IPS-11a (cell line): ENCODE data around the gene MAOA.
"Not testable (repeated sequence)": the region's sequence is repeated elsewhere in the genome, so short reads cannot be mapped to it uniquely, and the experiment has no call there.

ENCODE experiments used
- H3K4me3 ChIP-seq: one replicate; pipeline ENCODE4 v1.5.1; 2013; ENCODE audit warnings: low read depth, low read length, control low read depth

MAOA gene

DNA sequence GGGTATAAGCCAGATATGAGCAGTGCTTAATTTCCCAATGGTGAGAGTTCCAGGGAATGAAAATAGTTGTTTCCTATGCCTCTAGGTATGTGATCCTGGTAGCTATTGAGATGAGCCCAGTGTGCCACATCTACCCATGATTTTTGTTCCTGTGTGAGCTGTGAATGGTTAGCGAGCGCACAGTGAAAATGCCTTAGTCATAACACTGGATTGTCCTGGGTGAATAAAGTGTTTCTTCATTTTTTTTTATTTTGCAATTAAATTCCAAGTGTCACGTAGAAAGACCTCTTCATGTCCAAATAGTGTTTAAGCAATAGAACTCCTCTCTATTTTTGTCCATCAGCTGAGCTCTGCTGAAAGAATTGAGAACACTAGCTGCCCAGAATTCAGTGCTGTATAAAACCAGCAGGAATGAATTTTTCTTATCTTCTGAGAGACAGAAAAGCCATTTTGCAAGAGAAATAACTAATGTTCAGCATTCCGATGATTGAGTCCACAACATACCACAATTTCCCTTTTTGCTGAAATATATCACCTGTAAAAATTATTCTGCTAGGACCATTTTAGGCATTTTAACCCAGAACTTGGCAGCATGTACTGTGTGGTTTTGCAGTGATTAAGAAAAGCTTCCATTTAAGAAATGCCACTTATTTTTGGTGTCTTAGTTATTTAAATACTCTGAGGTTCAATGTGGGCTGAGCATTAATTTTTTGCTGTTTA lies 5.6 kb downstream of the MAOA start:
- no peak overlapping the region for H3K4me3 ChIP-seq

DNA sequence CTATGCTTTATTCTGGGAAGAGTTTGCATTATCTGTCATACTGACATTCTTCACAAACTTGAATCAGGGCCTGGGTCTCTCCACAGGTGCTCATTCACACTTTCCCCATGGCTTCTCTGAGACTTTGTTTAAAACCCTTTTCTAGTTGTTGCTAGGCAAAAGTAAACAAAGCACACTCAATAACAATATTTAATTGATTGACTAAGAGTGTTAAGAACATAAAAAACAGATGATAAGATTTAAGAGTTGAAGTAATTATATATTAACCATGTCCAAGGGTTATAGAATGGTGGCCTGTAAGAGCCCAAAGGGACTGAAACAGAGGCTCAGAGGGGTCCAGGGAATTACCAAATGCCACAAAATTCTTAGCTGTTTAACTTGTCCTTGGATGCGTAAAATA lies 7.1 kb downstream of the MAOA start:
- H3K4me3 ChIP-seq: no peak overlapping the region

DNA sequence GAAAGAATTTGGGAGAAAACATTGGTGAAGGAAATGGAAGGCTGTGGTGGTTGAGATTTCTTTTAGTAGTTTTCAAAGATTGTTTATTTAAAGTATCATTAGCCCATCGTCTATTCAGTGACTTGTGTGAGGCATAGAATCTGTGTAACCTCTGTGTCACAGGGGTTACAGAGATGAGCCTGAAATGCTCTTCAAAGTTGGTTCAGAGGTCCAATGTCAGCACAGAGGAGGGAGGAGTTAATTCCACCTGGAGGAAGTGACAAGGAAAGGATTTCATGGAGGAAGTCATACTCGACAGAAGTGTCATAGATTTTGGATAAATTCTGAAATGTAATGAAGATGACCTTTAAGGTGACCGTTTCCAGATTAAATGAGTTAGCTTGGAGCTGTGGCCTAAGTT lies 8.2 kb downstream of the MAOA start:
- H3K4me3 ChIP-seq: no peak overlapping the region

DNA sequence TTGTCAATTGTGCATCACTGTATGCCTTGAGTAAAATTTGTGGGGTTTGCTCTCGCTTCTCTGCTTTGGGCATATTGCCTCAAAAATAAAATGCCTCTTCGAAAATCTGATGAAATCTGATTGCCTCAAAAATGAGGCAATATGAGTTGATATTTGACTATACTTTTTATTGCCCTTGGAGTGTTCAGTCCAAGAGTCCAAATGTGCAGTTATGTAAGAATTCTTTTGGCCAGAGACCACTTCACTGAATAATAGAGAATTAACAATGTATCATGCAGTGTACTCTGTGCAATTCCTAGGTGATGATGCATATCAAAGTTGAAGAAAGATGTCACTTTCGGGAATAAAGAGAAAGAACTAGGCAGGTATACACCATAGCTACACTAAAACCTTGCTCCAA lies 8.6 kb downstream of the MAOA start:
- H3K4me3 ChIP-seq: no peak overlapping the region

DNA sequence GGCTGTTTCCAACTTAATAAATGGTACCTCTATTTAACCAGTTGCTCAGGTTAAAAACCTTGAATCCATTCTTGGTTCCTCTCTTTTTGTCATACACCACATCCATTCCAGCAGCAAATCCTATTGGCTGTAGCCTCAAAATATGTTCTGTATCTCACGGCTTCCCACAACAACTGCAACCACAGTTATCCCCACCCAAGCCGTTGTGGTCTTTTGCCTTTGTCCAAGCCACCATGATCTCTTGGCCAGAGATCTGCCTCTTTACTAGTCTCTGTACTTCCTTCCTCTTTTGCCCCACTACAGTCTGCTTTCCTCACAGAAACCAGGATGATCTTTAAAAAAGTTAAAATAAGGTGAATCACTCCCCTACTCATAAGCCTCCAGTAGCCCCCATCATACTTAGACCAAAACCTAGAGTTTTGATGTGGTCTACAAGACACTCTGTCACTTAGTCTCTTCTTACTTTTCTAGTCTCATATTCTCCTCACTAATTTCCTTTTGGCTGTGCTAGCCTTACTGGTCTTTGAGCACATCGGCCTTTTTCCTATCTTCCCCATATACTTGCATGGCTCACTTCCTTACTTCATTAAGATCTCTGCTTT lies 10.3 kb downstream of the MAOA start:
- H3K4me3 ChIP-seq: no peak overlapping the region

DNA sequence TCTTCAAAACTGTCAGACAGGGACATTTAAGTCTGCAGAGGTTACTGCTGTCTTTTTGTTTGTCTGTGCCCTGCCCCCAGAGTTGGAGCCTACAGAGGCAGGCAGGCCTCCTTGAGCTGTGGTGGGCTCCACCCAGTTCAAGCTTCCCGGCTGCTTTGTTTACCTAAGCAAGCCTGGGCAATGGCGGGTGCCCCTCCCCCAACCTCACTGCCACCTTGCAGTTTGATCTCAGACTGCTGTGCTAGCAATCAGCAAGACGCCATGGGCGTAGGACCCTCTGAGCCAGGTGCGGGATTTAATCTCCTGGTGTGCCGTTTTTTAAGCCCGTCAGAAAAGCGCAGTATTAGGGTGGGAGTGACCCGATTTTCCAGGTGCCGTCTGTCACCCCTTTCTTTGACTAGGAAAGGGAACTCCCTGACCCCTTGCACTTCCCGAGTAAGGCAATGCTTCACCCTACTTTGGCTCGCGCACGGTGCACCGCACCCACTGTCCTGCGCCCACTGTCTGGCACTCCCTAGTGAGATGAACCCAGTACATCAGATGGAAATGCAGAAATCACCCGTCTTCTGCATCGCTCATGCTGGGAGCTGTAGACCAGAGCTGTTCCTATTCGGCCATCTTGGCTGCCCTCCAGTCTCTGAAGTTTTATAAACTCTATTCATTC lies 20.0 kb downstream of the MAOA start:
- H3K4me3 ChIP-seq: not testable (repeated sequence)

DNA sequence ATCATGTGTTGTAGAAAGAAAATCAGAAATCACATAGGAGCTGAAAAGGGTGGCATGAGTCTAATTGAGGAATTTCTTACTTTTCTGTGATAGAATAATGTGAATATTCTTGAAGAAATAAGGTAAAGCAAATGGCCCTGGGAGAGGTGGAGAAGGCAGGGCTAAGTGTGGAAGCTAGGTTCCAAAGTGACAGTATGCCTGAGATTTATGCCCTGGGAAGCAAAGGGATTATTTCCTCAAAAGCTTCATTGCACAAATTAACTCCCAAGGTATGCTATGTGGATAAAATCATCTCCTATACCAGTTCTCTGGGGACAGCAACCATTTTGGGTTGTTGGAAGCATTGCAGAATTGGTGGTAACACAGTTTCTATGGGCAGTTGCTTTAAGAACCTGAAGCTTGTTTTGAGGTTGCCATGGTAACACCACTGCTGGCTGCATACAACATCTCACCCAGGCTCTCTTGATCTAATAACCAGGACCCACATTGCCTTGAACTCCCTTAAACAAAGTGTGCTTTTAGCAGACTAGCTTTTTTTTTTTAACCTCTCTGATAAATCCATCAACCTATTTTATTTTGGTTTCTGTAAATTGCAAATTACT lies 21.0 kb downstream of the MAOA start:
- no peak overlapping the region for H3K4me3 ChIP-seq

DNA sequence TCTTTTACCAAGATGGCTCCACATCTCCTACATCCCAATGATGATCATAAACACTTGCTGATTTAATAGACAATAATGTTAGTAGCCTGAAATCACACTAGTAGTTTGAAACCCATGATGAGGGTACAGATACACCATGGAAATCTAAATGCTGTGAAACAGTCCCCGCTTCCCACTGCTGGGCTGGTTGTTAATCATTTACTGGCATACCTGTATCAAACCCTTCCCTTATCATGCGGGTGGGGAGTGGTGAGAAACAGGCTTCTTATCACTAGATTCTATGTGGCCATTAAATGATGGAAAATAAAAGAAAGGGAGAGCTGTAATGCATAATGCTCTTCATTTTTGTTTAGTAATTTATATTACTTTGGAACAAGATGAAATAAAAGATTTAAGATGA lies 21.9 kb downstream of the MAOA start:
- no peak overlapping the region for H3K4me3 ChIP-seq

DNA sequence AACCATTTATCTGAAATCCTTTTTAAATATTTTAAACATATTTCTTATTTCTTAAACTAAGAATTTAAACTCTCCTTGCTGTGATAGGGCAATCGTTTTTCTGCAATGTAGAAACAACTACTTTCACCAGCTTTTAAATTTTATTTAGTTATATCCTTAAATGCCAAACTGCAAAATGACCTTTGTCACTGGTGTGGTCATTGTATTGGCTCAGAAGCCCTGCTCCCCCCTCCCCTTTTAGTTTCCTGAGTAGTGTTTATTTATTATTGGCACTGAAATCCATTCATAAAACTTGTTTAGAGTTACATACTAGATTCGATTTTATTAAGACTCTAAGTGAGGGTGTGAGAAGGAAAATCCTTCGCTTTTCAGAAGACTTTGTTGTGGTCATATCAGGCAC lies 23.0 kb downstream of the MAOA start:
- no peak overlapping the region for H3K4me3 ChIP-seq

DNA sequence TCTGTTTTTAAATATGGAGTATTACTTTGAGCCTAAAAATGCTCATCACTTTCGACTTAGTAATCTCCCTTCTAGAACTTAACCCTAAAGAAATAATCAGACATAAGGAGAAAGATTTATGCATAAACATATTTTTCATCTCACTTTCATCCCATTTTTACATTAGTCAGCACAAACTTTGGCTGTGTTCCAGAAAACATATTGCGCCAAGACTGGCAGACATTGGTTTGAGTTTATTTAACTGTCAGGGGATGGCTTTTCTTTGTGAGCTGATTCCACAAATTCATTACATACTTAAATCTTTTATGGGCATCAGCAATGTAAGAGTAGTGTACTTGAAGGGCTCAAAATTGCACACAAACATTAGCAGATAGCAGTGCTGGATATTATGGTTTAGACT lies 23.7 kb downstream of the MAOA start:
- H3K4me3 ChIP-seq: no peak overlapping the region

DNA sequence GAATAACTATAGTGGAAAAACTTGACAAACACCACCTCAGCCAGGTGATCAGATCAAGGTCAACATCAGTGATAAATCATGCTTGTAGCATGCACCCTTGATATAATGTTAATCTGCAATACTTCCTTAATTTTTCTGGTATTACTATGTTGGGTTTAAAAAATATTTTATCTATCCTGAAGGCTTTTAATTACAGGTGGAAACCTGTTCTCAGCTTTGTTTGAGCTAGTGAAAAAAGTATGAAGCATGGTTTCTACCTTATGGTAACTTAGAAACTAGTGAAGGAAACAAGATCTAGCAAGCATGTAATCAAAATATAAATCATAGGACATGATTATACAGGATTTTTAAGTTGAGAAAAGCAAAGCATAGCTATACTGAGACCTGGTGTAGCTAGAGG lies 26.6 kb downstream of the MAOA start:
- no peak overlapping the region for H3K4me3 ChIP-seq

DNA sequence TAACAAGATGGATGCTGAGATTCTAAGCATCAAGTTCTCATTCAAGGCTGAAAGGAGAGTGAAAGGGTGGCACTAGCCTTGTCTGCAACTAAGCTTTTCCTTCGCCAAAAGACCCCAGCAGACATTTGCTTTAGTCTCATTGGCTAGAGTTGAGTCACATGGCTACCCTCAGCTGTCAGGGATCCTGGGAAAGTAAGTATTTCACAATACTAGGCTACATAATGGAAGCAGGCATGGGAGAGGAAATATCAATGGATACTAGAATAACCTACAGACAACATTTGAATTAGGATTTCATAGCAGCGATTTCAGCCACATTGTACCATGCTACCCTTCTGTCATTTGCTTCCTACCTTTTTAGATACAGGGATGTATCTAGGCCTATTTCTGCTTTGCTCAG lies 29.1 kb downstream of the MAOA start:
- H3K4me3 ChIP-seq: no peak overlapping the region

DNA sequence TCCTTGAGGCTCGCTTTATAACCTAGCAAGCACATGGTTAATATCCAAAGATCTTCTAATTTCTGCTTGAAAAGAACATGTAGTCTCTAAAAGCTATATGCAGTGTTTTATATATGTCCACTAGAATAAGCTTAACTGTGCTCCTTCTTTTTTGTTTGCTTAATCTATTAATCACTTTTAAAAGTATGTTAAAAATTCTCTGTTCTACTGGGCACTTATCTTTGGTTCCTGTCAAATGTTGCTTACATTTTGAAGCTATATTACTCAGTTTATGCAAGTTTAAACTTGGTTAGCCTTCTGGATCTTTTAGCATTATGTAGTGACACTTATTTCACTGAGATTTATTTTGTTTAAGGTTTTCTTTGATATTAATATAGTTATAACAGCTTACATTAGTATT lies 32.5 kb downstream of the MAOA start:
- no peak overlapping the region for H3K4me3 ChIP-seq

DNA sequence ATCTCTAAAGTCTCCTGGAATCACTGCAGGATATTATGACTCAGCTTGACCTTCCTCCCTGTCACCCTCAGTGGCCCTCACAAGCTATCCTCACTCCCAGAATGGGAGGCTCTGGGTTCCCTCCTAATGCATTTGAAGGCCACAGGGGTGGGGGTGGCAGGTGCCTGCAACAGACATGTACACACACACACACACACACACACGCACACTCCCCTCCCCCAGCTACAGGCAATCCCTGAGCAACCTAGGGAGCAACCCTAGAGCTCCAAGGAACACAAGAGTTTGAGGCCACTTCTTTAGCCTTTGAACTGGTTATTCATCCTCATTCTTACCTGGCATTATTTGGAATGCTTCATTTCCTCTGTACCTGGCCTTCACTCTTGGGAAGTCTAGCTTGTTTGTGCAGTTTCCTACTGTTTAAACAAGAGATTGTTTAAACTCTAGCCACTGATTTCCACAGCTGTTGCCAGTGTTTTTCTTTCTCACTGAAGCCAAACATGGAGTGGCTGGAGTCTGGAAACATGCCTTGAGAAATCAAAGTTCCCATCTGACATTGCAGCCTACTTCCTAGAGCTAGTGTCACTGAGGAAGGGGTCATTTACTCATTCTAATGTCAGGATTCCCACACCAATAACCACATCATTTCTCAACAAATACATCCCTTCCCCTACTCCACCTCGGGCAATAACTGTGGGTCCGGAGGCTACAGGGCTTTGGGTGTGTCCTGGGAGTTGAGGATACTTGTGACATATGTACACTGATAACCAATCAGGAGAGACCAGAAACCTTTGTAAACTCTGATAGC lies 37.7 kb downstream of the MAOA start:
- H3K4me3 ChIP-seq: no peak overlapping the region

DNA sequence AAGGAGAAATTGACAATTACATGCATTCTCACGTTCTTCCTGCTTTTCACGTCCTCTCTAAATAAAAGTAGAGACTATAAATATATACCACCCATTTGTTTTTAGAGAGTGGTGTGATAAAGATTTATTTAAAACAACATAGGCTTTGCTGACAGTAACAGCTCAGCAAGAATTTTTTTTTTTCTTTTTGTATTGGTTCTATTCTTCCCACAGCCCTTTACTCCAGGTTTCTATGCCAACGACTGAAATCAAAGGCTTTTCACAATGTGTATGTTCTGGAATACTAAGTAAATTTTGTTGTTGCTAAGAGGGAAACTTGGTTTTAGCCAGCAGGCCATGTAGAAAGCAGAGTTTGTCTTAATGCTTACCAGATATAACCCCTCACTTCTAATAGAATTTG lies 43.4 kb downstream of the MAOA start:
- no peak overlapping the region for H3K4me3 ChIP-seq

DNA sequence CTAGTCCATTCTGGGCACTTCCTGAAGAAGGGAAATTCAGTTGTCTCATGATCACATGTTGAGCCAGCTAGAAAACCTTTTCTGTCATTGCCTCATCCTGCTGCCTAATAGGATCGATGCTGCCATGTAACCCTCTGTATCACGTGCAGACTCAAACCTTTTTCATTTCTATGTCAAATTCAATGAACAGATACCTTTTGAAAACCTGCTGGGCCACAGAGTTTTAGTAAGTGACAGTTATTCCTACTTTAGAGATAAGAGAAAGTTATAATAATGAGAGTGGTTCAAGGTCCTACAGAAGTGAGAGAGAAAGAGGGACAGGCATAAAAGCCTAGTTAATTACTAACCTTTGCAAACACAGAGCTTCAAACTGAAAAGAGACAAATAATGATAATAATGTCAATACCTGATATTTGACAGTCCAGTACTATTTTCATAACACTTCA lies 46.0 kb downstream of the MAOA start:
- H3K4me3 ChIP-seq: no peak overlapping the region

DNA sequence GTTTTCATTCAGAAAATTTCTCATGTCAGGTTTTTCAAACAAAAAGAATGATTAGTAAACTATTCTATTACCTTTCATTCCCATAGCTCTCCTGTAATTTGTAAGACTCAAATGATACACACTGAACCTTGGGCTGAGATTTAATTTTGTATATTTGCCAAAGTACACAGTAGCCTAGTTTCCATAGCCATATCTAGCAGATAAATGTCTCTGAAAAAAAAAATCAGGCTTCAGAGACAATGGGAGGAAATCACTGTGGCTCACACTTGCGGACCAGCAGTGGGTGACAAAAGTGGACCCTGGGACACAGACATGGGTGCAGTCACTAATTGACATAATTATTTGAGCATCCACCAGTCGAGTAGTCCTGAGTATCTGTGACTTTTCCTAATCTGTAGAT lies 46.6 kb downstream of the MAOA start:
- H3K4me3 ChIP-seq: no peak overlapping the region

DNA sequence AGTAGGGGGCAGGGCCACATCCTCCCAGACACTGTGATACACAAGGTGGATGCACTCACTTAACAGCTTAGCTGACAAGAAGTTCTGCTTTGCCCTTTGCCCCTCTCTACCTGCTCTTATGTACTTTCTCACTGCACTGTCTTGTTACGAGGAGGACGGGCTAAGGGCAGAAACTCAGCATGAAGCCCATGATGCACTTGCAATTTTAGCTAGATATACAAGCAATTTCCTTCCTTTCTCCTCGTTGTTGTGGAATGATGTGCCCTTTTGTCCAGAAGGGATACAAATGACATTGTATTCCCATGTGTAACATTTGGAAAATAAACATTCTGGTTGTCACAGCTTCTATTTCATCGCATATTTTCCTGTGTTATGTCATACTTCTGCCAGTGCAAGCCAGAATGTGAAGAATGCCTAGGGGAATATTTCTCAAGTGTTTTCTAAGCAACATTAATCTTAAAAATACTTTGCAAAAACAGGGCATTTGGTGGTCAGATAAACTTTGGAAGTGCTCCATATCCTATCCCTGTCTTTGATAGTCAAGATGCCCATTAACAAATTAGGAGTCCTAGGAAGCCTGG lies 47.2 kb downstream of the MAOA start:
- no peak overlapping the region for H3K4me3 ChIP-seq

DNA sequence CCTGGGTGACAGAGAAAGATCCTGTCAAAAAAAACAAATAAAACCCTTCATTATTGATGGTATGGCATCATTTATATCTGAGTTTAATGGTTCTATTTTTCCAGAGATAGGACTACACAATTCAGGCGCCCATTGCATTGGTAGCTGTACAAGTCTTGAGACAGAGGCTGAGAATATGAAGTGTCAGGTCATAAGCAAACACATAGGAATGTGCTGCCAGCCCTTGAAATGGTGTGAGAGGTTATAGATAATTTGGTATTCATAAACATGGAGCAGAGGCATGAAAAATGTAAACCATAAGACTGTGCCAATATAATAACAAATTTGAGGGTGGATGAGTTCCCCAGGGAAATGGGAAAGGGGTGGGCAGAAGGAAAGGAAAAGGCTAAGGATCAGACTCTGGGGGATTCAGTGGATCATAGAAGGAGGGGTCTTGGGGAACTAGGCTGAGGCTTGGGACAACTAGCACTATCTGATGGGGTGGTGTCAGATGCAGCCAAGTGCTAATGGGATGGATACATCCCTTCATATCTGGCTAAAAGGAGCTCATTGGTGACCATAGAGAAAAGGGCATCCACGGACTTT lies 50.8 kb downstream of the MAOA start:
- no peak overlapping the region for H3K4me3 ChIP-seq

DNA sequence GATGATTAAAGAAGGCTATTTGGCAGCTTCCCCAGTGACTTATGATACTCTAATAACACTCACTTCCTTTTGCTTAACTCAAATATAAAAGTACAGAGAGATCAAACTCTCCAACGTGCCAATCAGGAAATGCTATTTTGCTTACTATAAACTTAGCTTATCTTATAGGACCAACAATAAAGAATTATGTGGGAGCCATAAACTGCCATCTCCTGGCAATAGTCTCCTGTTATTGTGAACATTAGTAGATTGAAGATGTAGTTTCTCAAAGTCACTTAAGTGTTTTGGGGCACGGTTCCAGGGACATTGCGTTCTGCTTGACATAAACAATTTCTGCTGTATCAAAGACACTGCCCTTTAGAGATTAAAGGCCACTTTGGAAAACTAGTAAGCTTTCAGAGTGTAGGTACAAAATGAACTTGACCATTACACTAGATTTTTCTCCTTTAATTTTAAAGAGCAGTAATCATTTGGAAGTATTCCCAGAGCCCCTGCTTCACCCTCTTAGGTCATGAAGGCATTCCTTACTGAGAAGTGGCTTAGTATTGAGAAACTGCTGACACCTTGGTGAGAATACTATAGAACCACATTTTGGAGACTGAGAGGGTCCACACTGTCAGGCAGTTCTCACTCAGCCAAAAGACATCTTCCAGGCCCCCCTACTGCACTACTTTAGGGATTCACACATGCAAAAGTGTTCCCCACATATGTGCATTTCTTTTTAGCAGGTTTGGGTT lies 51.9 kb downstream of the MAOA start:
- no peak overlapping the region for H3K4me3 ChIP-seq
